Activated gamma-delta T cell treated with anti-CD3 and anti-CD28 coated beads, Interleukin-2, amount 50 U/mL, for 16 hours (primary cell): Measurements from ENCODE around the gene NDC1.
"Not testable (repeated sequence)": the region's sequence is repeated elsewhere in the genome, so short reads cannot be mapped to it uniquely, and the experiment has no call there.

ENCODE experiments used
- DNase-seq: peaks from one replicate; pipeline ENCODE4 v3.0.0-alpha.2; 2020; ENCODE audit warnings: low read depth

NDC1 gene

GRCh38 chr1:53825306-53825705, 12.8 kb downstream of the NDC1 start:
- DNase-seq = no peak

- no peak for DNase-seq
These were observed 15.2 kb downstream of the NDC1 start for GRCh38 chr1:53822931-53823330.

GRCh38 chr1:53821380-53821779, 16.7 kb downstream of the NDC1 start:
- DNase-seq = no peak

DNA sequence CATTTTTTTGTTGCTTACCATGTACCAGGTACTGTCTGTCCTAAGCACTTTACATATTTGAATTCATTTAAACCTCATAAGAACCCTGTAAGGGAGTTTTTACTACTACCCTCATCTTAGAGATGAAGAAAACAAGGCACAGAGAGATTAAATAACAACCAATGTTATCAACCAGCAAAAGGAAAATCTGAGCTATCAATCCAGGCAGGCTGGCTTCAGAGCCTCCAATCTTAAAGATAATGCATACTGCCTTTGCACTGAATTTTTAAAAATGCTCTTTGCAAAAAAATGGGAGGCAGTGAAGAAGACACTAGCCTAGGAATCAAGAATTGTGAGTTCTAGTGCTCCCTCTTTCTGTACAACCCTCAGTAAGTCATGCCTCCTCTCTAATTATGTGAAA, 18.7 kb downstream of the NDC1 start:
- no peak for DNase-seq

DNA sequence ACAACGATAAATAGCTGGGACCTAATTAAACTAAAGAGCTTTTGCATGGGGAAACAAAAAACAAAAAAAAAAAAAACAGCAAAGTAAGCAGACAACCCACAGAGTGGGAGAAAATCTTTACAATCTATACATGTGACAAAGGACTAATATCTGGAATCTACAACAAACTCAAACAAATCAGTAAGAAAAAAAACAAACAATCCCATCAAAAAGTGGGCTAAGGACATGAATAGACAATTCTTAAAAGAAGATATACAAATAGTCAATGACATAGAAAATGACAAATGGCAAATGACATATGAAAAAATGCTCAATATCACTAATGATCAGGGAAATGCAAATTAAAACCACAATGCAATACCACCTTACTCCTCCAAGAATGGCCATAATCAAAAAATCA, 21.5 kb downstream of the NDC1 start:
- DNase-seq = not testable (repeated sequence)

DNA sequence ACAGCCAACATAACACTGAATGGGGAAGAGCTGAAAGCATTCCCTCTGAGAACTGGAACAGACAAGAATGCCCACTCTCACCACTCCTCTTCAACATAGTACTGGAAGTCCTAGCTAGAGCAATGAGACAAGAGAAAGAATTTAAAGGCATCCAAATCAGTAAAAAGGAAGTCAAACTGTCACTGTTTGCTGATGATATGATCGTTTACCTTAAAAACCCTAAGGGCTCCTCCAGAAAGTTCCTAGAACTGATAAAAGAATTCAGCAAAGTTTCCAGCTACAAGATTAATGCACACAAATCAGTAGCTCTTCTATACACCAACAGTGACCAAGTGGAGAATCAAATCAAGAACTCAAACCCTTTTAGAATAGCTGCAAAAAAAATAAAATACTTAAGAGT, 22.6 kb downstream of the NDC1 start:
- not testable (repeated sequence) for DNase-seq

- no peak for DNase-seq
These were observed 26.7 kb downstream of the NDC1 start for GRCh38 chr1:53811414-53811851.

- no peak for DNase-seq
These were observed 27.6 kb downstream of the NDC1 start for GRCh38 chr1:53810497-53810896.

DNA sequence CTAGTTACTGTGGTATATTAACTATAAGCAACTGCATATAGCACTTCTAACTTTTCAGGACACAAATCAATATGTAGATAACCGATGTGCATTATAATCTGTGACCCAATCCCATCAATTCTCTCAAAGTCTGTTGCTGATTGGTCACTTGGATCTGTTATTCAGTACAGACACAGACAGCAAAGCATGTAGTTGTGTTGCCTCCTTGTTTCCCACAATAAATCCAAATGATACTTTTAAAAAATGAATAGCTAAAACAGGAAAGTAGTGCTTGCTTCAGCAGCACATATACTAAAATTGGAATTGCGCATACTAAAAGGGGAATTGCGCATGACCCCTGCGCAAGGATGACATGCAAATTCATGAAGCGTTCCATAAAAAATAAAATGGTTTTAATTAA, 28.1 kb downstream of the NDC1 start:
- DNase-seq = no peak

GRCh38 chr1:53807916-53808315, 30.2 kb downstream of the NDC1 start:
- no peak for DNase-seq

GRCh38 chr1:53804791-53805505, 33.1 kb downstream of the NDC1 start:
- no peak for DNase-seq

- DNase-seq = no peak
These were observed 33.9 kb downstream of the NDC1 start for GRCh38 chr1:53804181-53804580.

DNA sequence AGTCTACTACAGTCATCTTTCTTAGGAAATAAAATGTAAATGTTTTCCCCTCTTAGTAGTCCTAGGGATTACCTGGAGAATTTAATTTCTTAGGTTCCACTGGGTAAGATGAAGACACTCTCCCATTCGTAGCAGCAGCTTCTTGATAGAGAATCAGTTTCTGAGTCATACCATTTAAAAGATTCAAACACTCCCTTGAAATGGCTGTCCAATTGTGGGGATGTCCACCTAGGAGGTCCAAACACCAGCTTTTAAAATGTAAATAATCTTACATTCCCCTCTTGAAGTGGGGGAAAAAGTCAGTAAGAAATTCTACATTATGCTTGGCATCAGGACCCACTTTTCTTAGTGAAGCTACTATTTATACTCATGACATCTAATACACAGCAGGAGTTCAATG, 37.5 kb downstream of the NDC1 start:
- no peak for DNase-seq

DNA sequence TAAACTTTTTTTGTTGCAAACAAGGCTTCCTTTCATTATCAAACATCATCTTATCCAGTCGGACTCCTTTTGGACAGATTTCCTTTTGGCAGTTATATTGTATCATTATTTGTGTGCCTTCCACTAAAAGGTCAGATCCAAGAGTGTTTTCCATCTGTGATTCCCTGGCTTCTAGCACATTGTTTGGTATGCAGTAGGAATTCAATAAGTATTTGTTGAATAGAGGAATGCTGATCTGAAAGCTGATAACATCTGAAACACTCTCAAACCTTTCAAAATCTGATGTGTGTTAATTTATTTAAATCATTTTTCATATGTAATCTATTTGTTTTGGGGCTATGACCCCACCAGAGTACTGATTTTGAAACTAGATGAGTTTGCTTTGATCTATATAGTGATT, 39.0 kb downstream of the NDC1 start:
- no peak for DNase-seq

DNA sequence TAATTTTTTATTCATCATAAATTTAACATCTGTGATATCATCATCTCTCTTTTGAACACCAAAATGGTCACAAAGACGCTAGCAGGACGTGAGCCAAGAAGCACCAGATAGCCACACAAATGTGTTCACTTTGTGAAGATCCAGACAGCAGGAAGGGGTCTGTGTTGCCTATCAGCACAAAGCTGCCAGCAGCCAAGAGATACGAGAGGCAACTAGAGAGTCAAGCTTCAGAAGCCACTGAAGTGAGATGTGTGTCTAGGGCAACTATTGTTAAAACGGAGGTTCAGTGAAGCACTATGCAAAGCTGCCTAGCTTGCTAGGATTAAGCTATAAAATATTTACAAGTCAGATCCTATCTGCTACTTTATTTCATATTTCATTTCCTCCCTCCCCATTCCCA, 45.3 kb downstream of the NDC1 start:
- no peak for DNase-seq

DNA sequence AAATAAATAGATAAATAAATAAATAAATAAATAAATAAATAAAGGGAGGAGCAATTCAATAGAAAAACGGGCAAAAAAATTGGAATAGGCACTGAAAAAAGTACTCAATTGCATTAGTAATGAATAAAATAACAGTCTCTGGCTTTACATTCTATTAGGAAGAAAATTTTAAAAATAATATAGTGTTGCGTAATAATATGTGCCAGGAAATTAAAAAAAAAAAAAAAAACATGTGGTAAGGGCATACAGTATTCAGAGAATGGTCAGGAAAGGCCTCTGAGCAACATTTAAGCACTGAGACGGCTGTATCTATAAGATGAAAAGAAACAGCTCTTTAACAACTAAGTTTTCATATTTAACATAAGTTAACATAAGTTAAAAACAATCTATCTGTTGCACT, 50.4 kb downstream of the NDC1 start:
- DNase-seq = no peak

DNA sequence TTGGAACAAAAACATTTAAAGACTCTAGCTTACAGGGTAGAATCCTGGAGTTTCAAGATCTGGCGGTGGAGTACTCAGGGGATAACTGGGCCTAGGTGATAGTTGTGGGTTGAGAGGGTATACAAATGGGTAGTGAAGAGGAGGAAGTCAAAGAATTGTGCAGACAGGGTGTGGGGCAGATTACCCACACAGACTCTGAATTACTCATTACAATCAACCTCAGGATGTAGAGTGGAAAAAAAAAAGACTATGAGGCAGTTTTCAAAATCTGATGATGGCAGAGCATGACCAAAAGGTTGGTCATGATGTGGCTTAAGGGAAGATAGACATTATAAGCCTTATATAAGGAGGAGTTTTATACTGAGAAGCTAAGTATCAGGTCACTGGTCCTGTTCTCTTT, 55.0 kb downstream of the NDC1 start:
- DNase-seq = no peak

GRCh38 chr1:53781654-53782053, 56.4 kb downstream of the NDC1 start:
- no peak for DNase-seq

- no peak for DNase-seq
These were observed 60.8 kb downstream of the NDC1 start for GRCh38 chr1:53777272-53777671.

DNA sequence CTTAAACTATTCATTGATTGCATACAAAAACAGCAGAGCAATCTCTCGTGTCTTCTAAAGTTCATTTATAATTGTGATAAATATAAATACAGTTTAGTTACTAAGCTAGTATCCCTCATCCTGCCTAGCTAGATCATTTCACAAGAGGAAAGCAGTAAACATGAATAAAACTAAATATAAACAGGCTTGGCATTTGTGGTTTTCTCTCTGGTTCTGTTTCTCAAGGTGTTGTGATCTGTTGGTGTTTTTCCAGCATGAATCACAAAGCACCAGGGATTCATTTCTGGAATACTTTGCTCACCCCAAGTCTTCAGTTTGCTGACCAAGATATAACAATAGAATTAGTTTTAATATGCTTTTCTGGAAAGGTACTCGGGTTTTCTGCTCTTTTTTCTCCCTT, 66.4 kb downstream of the NDC1 start:
- DNase-seq = no peak

GRCh38 chr1:53769780-53770179, 68.3 kb downstream of the NDC1 start:
- no peak for DNase-seq

DNA sequence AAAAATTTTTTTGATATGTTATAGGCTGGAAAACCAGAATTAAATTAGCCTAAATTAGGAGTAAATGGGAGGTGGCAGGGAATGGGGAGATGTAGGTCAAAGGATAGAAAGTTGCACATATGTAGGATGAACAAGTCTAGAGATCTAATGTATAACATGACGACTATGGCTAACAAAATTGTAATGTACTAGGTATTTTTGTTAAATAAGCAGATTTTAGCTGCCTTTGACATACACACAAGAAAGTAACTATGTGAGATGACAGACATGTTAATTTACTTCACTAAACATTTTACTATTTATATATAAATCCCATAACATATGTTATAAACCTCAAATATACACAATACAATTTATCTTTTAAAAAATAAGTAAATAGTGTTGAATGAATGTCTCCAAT, 68.9 kb downstream of the NDC1 start:
- DNase-seq = no peak

DNA sequence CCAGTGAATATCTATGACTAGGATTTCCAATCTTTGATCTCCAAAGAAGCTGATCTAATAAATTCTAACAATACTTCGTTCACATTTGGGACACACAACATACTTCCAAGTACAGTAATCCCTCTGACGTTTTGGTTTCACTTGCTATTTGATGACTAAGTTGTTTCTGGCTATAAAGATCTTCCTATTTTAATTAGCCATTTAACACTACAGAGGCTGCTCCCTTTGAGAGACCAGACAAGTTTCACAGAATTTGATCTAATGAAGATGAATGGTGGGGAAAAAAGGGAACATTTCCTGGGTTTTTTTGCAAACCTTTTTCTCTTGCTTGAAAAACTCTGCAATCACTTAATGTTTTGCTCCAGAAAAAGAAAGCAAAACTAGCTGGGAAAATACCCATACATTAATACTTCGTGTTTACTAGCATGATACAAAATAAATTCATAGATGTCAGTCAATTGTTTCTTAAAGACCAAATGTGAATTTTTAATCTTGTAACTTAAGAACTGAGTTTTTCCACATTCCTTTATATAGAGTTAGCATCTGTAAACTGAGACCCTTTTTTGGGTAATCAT, 71.2 kb downstream of the NDC1 start:
- no peak for DNase-seq

DNA sequence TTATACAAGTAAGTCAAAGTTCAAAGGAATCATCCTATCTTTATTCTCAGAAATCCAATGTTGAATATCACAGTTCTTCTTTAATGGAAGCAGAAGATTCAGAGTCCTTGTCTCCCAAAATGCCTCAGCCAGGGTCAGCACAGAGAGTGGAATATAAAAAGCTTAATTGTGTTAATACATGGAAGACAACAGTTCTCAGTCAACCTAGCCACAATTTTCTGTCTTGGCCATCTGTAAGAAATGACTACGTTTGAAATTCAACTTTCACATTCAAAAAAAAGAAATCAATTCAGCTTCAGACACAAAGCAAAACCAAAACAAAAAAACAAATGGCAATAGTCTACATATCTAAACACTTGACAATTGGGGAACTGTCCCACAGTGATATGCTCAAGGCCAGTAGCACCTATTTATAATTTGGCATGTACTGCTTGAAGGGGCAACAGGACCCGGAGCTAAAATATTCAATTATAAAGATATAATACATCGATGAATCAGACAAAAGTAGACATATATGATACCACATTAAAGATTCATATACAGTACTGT, 71.8 kb downstream of the NDC1 start:
- DNase-seq = no peak
